Heart left ventricle (tissue), 16 donors: ENCODE results near the gene TMEM229B. TPM values are rescaled to one million over a fixed set of nuclear protein-coding genes. Genes with fewer than 3 reads are reported as not detected.

Source experiments
- ATAC-seq, 4 donors: fragments of 200-7000 bp; cut with Tn5 transposase; one replicate each; pipeline ENCODE4 v1.9.1; 2020 to 2022; ENCODE audit warnings: moderate library complexity in 4 of 4, mild to moderate bottlenecking in 3 of 4, moderate number of reproducible peaks in 1 of 4
- DNase-seq, 5 donors: peaks; one replicate each; pipeline ENCODE4 v3.0.0-alpha.2; 2020
- H3K27ac ChIP-seq, 12 donors: fragments of 200-600 bp; sonication (generic) in 4 of 12; one replicate each; pipeline versions ENCODE4 v1.5.0 to v1.8.0; 2016 to 2022; ENCODE audit warnings: mild to moderate bottlenecking in 2 of 12
- H3K27me3 ChIP-seq, 9 donors: fragments of 200-600 bp; sonication (generic) in 2 of 9; one replicate each; pipeline versions ENCODE4 v1.5.1 to v1.8.0; 2016 to 2022; ENCODE audit warnings: mild to moderate bottlenecking in 3 of 9
- H3K36me3 ChIP-seq, 9 donors: fragments of 200-600 bp; sonication (generic) in 2 of 9; one replicate each; pipeline versions ENCODE4 v1.5.0 to v1.8.0; 2018 to 2022; ENCODE audit warnings: mild to moderate bottlenecking in 2 of 9
- H3K4me1 ChIP-seq, 12 donors: fragments of 200-600 bp; sonication (generic) in 4 of 12; one replicate each; pipeline versions ENCODE4 v1.5.0 to v1.8.0; 2016 to 2022; ENCODE audit warnings: mild to moderate bottlenecking in 3 of 12
- H3K4me3 ChIP-seq, 12 donors: fragments of 200-600 bp; sonication (generic) in 4 of 12; one replicate each; pipeline versions ENCODE4 v1.5.0 to v1.8.0; 2017 to 2022; ENCODE audit warnings: mild to moderate bottlenecking in 9 of 12, moderate library complexity in 4 of 12
- H3K9me3 ChIP-seq, 12 donors: fragments of 200-600 bp; sonication (generic) in 4 of 12; one replicate each; pipeline versions ENCODE4 v1.5.0 to v1.8.0; 2016 to 2022; ENCODE audit warnings: mild to moderate bottlenecking in 1 of 12
- CTCF ChIP-seq, 12 donors: fragments of 200-600 bp; sonication (generic) in 4 of 12; IDR thresholded peaks; one replicate each; pipeline versions ENCODE4 v1.5.0 to v1.8.0; 2018 to 2022; ENCODE audit warnings: antibody characterized with exemption in 12 of 12, mild to moderate bottlenecking in 5 of 12
- POLR2A ChIP-seq, 2 donors: fragments of 450-650 bp; IDR thresholded peaks; one replicate each; pipeline ENCODE4 v1.6.1; 2017; ENCODE audit warnings: antibody characterized with exemption in 2 of 2, mild to moderate bottlenecking in 2 of 2, moderate library complexity in 2 of 2
- whole genome bisulfite sequencing, 4 donors: extraction: QIAGEN DNeasy Blood & Tissue Kit in 2 of 4; methylation state at CpG; one replicate each; pipeline versions ENCODE4 v1.1.5 to v1.1.7; 2013 to 2018; 5-methylcytosine and 5-hydroxymethylcytosine counted together
- intact Hi-C, 10 donors: fragments of 100-400 bp; cut with DNase I; formaldehyde crosslinking; loops; one replicate each; pipeline versions ENCODE4 v1.11.1 to v1.14.2; 2022
- polyA plus RNA-seq, 2 donors: library from polyadenylated mRNA; stranded (reverse); fragments of 200-250 nt; gene quantifications; one replicate each; pipeline ENCODE4 v1.2.3, GENCODE V29; 2013
- total RNA-seq, 9 donors: library from RNA; depleted of rRNA in 2 of 9; stranded (reverse); fragments of >200 nt in 2 of 9; fragmentation: NEBNext Ultra II Directional in 3 of 9; extraction: Animal tissue kit (Norgen Biotek cat#: 25700) in 3 of 9; gene quantifications; one replicate each; pipeline versions ENCODE4 v1.1.0 to v1.2.4, GENCODE V29; 2016 to 2023
- donor health status: ischemic (EF 13 %, LVEDD 7.1; RV severe dilation, severe dysfunction).
- donor health status: healthy with polysubstance abuse.
- donor health status: DM: no; HTN: yes; CAD: no.
- donor health status: DM: no; HTN: no; CAD: no.
- donor health status: ischemic (EF 25% LVEDD 6.9; RV normal size, moderate dysfunction).
- donor health status: ischemic (EF 25% LVEDD 5.7; RV mildly dilated, moderate dysfunction).
- donor health status: healthy.
- donor health status: DM: yes; HTN: yes; CAD: no.
- donor health status: ischemic (EF 35%, LVEDD 5.7; RV mildly dilated, moderate dysfunction).
- donor health status: nonischemic (EF 11% LVEDD 7.7; RV severe dilation, severe dysfunction).
- donor health status: DM: yes; HTN: yes; CAD: no.
- donor health status: PGD.
- donor health status: ischemic (EF 29% LVEDD 5.4; RV normal size, mild dysfunction).
- donor health status: nonischemic (EF 23%, LVEDD 6.1; RV moderate dilation, normal function).

The TMEM229B gene
- total and polyA plus RNA-seq, 11 donors = 0.69 to 6.5 (median 1.7) TPM

GRCh38 chr14:67493092-67493717, 4.7 kb upstream of the TMEM229B start:
- TF ChIP-seq CTCF (IDR thresholded peaks at IDR 0.05) (no peak), POLR2A (IDR thresholded peaks at IDR 0.05) (no peak)
- Histone ChIP-seq H3K27ac (no peak overlapping the region), H3K4me1 (peaks cover 0 to 12% (median 3%) of the 10 kb centered on the region in 12 donors), H3K9me3 (peaks cover 0 to 16% (median 8%) of the 10 kb centered on the region in 12 donors), H3K4me3 (no peak overlapping the region), H3K27me3 (no peaks in the 10 kb centered on the region), H3K36me3 (no peaks in the 10 kb centered on the region)
- no peak for DNase-seq
- ATAC-seq = no peak
- 94 to 97% (median 95%) methylated on average over 8 of the region's 8 CpGs for WGBS, 4 donors
- intact Hi-C loops = no loop called here

- H3K4me3 ChIP-seq = no peak overlapping the region
- intact Hi-C loops = no loop called here
- no peaks in the 10 kb centered on the region for H3K27me3 ChIP-seq
- TF ChIP-seq CTCF (IDR thresholded peaks at IDR 0.05) (no peak), POLR2A (IDR thresholded peaks at IDR 0.05) (no peak)
- H3K27ac ChIP-seq = no peak overlapping the region
- ATAC-seq (no peak), DNase-seq (no peak)
- peaks cover 0 to 16% (median 8%) of the 10 kb centered on the region in 12 donors for H3K9me3 ChIP-seq
- WGBS, 4 donors = 88 to 100% (median 90%) methylated on average over 2 to 3 of the region's 3 CpGs
- peaks cover 0 to 18% (median 7%) of the 10 kb centered on the region in 12 donors for H3K4me1 ChIP-seq
- H3K36me3 ChIP-seq = no peaks in the 10 kb centered on the region
These were observed 4.0 kb upstream of the TMEM229B start for GRCh38 chr14:67492538-67492937.

GRCh38 chr14:67491741-67492507, 3.4 kb upstream of the TMEM229B start:
- TF ChIP-seq CTCF (IDR thresholded peaks at IDR 0.05) (no peak), POLR2A (IDR thresholded peaks at IDR 0.05) (no peak)
- 34 to 48% (median 44%) methylated on average over 8 to 9 of the region's 9 CpGs for WGBS, 4 donors
- DNase-seq = peak in 4 of 5 donors; percentile 21 to 68 (median 53)

GRCh38 chr14:67491285-67491684, 2.8 kb upstream of the TMEM229B start:
- ATAC-seq = no peak
- 89 to 93% (median 89%) methylated on average over 3 of the region's 3 CpGs for WGBS, 4 donors
- no peak for TF ChIP-seq CTCF (IDR thresholded peaks at IDR 0.05)
- no peak for TF ChIP-seq POLR2A (IDR thresholded peaks at IDR 0.05)

More at GRCh38 chr14:67491741-67492507, 3.4 kb upstream of the TMEM229B start:
- H3K36me3 ChIP-seq = peaks cover 0 to under 1% (median 0%) of the 10 kb centered on the region in 9 donors
- peaks cover 0 to 24% (median 10%) of the 10 kb centered on the region in 12 donors for H3K4me1 ChIP-seq
- no peak overlapping the region for H3K27ac ChIP-seq
- no peaks in the 10 kb centered on the region for H3K27me3 ChIP-seq
- H3K9me3 ChIP-seq = peaks cover 0 to 16% (median 8%) of the 10 kb centered on the region in 12 donors
- intact Hi-C loops = no loop called here
- H3K4me3 ChIP-seq = no peak overlapping the region
- peak in 2 of 4 donors; percentile 33 to 52 for ATAC-seq

More at GRCh38 chr14:67491285-67491684, 2.8 kb upstream of the TMEM229B start:
- Histone ChIP-seq H3K27me3 (no peaks in the 10 kb centered on the region), H3K36me3 (peaks cover 0 to 6% (median 0%) of the 10 kb centered on the region in 9 donors), H3K9me3 (peaks cover 0 to 16% (median 8%) of the 10 kb centered on the region in 12 donors), H3K4me3 (no peak overlapping the region), H3K4me1 (peaks cover 0 to 27% (median 10%) of the 10 kb centered on the region in 12 donors), H3K27ac (no peak overlapping the region)
- intact Hi-C loops = no loop called here
- no peak for DNase-seq
